ENCODE data around the gene TSPAN9.

TSPAN9 gene

DNA sequence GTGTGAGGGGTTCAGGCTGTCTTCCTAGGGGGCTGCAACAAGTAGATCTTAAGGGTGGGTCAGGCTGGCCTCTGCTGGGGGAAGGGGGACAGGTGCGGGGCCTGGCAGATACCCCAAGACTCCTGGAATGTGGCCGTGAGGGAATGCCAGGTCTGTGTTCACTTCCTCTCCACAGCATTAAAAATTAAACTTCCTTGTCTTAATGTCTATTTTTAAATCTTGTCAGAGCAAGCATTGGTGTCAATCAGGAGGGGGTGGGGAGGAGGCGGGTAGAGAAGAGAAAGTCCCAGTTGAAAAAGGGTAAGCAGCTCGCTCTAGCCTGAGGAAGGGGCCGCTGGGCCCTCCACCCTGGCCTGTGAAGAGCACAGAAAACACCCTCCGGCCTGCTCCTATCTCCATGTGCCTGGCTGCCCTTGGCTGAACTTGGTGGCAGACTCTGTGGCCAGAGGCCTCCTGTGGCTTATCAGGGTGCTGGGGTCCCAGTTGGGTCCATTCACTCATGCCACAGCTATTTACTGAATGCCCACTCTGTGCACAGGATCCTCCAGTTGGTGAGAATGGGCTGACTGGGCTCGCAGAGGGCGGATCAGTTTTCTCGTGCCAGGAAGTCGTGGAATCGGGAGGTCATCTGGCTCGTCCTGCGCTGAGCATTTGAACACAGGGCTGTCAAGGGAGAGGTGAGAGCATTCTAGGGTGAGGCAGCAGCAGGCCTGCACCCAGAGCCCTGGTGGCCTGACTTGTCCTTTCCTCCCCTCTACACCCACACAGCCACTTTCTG is 128.8 kb downstream of the TSPAN9 start:
- DNase-seq (ENCODE audit: low read depth, low spot score) = no peak

DNA sequence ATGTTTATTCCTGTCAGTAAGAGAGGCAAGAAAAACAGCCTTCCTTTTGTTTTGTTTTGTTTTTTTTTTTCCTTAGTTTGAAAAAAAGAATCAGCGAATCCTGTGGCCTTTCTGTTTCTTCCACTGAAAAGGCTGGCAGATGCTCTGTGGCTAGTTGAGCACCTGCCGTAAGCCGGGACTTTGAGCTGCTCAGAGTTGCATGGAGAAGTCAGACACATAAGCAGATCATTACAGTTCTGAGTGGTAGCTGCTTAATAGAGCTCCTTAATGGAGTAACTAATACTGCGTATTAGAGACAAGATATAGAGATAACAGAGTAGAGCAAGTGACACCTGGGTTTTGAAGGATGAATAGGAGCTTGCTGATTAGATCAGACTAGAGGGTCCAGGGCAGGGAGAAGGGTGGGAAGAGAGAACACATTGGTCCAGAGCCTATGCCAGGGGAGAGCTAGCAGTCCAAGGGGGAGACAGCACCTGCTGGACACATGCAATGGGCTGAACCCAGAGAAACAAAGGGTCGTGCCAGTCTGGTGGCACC is 129.4 kb downstream of the TSPAN9 start:
- no peak for DNase-seq (ENCODE audit: low read depth, low spot score)

DNA sequence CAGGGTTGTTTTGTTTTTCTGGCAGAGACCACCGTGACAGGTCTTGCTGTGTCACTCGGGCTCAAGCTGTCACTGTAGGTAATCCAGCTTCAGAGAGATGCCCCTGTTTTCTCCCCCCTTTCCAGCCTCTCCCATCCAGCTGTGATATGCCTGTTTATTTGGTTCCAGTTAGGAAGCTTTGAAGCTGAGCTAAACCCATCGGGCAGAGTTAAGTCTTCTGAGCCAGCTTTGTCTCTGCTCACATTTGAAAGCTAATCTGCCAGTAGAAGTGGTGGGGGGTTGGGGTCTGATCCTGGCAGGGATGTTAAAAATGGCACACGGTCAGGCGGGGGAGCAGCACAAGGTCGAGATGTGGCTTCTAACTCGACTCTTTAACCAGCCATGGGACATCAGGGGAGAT is 130.0 kb downstream of the TSPAN9 start:
- DNase-seq (ENCODE audit: low read depth, low spot score) = no peak

DNA sequence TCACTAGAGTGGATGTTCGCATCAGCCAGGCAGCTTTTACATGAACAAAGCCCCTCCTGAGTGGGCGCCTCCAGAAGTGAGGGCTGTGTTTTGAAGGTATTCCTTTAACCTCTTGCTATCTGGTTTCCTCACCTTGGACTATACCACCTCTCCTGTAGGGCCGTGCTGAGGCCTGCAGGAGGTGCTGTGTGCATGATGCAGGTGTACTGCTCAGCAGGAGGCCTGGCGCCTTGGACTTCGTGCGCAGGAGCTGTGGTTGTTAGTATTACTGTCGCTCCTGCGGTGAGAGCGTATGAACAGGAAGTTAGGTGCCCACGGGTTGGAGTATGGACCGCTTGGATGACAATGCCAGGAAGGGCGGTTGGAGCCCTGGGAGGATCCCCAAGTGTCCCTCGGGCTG is 130.7 kb downstream of the TSPAN9 start:
- DNase-seq (ENCODE audit: low read depth, low spot score) = no peak

DNA sequence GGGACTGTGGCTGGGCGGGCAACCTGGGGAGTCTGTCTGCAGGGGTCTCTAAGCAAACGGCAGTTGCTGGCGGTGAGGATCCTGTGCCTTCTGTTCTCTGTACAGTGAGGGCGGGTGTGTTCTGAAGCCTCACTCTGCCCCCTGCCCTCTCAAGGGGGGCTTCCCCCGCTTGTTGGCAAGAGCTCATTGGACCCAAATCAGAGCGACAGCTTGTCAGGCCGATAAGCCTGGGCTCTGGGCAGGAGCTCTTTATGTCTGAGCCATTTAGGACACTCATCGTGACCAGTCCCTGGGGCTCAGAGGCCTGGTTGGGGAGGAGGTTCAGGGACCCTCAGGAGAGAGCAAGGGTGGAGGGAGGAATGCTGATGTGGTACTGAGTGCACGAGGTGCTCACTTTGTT is 136.0 kb downstream of the TSPAN9 start:
- DNase-seq (ENCODE audit: low read depth, low spot score) = no peak

DNA sequence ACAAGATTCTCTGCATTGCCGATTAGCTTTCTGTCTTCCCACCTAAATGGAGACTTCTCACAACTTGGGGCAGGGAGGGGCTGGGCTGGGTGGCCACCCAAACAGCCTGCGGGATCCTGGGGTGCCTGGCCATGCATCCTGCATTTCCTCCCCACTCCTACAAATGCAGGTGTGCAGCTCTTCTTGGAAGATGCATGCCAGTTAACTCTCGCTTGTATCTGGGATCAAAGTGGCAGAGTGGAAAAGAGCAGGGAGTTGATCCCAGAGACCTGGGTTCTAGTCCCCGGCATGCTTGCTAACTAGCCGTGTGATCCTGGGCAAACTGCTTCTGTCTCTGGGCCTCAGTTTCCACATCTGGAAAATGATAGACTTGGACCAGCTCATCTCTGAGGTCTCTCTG is 136.6 kb downstream of the TSPAN9 start:
- DNase-seq (ENCODE audit: low read depth, low spot score) = no peak

DNA sequence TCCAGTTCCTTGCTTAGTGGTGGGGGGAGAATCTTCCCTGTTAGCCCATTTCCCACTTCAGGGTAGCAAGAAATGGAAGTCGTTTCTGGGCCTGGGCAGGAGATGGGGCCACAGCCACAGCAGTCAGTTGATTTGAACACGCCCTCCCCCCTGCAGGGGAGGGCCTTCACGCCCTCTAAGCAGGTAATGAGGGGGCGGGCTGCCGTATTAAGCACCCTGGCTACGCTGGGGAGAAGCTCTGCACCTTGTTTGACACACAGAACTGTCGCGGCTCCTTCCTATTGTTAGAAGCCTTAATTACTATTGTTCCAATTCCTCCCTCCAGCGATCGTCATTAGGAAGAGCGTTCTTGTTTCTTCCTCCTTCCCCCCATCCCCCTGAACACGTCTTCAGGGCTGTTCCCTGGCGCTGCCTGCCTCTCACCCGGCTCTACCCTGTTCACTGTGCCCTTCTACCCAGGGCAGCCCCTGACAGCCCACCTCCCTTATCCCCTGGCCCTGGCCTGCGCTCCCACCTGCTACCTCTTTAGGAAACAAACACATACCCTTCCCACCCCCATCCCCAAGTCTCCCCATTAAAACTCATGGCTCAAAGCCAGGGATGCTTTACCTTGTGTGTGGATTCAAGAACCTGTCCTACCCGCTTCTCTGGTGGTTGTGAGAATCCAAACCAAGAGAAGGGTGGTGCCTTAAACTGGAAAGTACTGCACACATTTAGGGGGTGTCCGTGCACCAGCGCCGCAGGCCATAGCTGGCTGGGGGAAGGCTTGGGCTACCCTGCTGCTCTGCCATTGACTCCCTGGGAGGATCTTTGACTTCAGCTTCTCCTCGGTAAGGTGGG is 137.6 kb downstream of the TSPAN9 start:
- DNase-seq (ENCODE audit: low read depth, low spot score) = no peak

DNA sequence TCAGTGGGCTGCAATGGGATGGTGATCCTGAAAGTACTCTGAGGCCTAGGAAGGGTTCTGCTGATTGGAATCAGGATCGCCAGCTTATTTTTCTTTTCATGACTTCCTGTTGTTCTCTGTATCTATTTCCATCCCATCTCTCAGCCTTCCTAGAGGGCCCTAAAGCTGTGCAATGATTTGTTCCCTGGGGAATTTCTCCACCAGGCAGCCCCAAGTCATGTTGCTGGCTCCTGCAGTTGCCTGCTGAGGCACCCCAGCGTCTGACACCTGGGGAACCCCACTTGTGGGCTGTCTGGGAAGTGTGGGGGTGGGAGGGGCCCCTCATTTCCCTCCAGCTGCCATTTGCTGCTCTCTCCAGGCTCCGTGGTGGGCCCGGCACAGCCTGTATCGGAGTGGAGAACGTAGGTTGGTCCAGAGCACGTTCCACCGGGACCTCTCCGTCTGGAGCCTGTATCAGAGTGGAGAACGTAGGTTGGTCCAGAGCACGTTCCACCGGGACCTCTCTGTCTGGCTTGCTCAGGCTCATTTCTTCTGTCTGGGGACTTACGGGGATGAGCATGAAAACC is 138.3 kb downstream of the TSPAN9 start:
- no peak for DNase-seq (ENCODE audit: low read depth, low spot score)

DNA sequence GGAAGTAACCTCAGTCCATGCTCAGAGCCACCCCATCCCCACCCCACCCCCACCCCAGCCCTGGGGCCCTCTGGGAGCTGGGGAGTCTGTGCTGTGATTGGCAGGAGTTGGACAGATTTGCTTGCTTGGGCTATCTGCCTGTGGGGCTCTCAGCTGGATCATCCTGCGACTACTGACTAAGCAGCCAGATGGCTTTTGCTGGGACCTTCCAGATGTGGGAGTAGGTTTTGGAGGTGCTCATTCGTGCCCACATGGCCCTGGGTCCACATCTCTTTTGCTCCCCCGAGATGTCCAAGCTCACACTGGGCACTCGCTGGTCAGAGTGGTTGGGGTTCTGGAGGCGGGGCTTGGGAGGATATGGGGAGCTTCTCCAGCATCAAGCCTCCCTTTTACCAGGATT is 138.9 kb downstream of the TSPAN9 start:
- no peak for DNase-seq (ENCODE audit: low read depth, low spot score)

DNA sequence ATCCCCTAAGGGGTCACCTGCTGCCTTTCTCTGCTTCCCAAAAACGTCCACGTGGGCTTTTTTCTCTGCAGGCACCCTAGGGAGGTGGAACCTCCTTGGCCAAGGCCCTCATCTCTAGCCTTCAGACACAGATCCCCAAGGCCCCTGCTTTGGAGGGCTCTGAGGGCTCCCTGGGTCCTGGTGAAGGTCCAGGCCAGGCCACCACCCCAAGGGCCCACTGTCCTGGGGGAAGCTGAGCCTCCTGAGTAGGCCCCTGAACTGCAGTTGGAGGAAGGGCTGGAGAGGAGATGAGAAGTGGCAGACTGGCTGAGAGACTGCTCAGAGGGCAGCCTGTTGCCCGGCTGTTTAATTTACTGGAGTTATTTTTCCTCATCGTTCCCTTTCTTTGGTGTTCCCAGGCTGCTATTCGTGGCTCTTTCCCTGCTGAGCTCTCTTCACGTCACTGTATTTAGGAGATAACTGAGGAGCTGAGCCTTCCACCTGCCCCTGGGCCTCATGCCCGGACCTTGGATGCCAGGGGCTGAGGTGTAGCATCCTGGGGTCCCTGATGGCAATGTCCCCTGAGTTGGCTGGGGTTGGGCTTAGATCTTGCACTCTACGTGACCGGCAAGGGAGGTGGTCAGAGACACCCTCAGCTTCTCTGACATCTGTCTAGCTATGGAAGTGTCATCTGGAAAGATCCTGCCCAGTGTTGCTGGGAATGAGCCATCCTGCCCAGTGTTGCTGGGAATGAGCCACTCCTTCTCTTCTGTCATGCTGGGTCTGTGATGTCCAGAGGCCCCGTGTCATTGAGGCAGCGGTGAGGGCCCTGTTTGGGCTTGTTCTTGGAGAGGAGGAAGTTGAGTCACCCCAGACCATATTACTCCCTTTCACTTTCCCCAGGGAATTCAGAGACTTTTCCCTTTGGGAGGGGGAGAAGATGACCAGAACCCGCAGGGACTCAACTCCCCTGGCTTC is 139.8 kb downstream of the TSPAN9 start:
- DNase-seq (ENCODE audit: low read depth, low spot score) = no peak

DNA sequence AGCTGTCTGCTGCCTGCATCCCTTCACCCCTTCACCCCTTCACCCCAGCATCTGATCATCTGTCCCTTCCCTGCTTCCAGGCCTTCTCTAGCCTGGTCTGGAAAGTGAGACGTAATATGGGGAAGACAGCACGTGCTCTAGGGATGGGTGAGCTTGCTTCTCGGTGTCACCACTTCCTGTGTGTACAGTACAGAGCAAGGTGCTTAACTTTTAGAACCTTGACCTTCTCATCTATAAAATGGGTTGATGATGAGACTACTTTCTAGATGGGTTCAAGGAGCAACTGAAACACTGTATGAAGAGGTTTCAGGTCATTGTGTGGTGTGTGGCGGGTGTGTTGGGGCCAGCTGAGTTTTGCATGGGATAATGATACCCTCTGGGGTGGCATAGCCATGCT is 140.5 kb downstream of the TSPAN9 start:
- DNase-seq (ENCODE audit: low read depth, low spot score) = no peak

DNA sequence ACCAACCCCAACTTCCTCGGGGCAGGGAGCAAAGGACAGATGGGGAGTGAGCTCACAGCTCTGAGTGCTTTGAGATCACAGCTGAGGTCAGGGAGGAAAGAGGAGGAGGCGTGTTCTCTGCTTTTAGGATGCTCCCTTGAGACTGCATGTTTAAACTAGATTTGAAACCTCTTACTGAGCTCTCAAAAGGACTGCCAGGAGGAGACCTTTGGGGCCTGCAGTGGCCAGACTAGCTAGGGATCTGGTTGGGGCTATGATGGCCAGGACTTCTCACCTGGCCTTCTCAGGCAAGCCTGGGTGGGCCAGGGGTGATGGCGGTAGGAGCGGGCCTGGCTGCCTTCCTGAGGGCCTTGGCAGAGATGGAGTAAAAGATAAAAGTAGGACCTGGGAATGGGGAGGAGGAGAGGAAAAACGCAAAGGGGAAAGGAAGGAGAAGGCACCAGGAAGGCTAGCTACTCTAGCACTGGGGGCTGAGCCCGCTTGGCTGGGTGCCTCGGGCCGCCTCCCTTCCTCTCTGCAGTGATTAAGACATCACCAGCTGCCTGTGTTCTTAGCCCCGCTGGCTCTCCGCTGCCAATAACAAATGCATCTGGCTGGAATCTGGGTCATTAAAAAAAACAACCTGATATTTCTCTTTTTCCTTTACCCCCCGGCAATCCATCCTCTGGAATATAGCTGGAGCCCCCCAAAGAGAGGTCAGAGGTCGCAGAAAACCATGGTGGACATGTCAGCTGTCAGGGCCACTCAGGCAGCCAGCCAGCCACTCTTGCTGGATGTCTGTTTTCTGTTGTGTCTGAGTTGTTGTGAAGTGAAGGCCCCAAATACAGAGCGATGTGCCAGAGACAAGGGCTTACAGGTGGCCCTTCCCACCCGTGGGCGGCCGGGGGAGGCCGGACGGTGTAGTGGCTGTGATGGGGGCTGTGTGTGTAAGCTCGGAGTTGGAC is 141.3 kb downstream of the TSPAN9 start:
- DNase-seq (ENCODE audit: low read depth, low spot score) = no peak

DNA sequence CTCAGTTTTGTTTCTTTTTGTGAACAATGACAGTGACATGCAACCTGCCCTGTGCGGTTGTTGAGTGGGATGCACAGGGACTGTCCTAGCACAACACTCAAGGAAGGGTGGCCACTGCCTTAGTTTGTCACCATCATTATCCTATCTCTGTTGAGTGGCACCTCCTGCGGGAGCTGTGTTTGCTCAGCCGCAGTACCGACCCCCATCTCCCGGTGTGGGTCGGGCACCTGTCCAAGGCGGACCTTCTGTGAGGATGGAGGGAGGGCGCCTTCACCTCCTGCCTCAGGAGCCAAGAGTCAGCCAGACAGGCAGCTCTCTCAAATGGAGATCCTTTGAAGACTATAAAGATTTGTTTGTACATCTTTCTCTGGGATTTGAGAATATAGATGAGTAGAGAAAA is 142.1 kb downstream of the TSPAN9 start:
- DNase-seq (ENCODE audit: low read depth, low spot score) = no peak

DNA sequence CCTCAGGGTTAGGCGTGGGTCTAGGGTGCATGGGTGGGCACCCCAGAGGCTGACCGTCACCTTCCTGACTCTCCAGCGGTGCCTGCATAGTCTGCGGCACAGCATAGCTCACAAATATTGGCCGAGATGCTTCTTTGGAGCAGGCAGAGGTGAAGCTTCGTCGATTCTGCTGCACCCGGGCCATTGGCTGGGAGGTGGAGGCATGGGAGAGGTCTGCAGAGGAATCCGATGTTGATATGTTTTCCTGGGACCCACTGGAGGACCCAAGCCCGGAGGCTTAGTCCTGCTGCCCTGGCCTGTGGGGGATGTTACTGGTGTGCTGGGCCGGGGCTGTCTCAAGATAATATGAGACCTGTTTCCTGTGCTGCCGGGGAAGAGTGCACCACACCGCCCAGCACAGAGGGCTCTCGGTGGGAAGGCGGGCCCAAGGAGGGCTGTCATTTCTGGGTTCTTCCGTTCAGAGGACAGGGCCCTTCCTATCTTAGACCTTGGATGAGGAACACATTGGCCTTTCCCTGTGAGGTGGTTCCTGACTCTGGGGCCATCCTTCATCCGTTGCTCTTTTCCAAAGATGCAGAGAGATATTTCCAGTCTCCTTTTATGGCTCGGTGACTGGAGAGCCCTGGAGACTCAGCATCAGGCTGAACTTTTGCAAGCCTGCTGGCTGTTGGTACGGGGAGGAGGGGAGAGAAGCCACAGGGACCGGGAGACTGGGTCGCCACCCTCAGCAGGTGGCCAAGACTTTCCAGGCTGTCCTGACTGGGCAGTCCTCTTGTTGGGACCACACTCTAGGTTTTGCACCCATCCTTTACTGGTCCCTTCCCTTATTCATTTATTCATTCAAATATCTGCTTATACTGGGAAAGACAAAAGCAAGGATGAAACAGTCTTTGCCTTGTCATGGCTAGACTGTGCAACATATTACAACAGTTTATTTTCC is 143.5 kb downstream of the TSPAN9 start:
- no peak for DNase-seq (ENCODE audit: low read depth, low spot score)

DNA sequence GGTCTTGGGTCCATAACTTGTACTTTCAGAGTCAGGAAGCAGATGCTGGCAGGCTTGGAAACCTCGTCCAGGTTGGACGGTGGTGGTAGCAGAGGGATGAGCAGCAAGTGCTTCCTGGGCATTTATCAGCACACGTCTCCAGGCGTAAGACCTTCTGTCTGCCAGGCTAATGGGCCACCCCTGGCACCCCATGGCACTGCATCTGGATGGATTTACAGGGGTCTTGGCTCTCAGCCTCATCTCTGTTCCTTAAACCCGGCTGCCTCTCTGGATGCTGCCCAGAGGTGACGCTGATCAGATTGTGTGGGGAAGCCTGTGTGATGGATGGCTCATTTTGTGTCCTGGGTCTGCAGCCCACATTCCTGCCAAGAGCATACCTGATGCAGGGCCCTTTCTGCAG is 145.1 kb downstream of the TSPAN9 start:
- DNase-seq (ENCODE audit: low read depth, low spot score) = no peak

DNA sequence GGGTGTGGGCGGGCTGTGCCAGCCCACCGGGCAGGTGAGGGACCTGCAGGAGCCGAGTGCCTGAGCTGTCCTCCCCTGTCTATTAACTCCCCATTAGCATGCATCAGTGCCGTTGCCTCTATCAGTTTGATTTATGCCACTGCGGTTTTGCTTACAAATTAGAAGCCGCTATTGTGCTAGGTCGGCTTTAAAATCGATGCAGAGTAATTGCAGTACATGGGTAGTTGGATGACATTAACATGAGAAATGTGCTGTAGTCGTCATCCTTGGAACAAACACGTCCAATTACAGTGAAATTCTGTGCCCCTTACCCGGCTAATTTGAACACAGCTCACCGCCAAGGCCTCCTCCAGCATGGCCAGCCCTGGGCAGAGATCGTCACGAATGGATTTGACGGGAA is 145.8 kb downstream of the TSPAN9 start:
- no peak for DNase-seq (ENCODE audit: low read depth, low spot score)

DNA sequence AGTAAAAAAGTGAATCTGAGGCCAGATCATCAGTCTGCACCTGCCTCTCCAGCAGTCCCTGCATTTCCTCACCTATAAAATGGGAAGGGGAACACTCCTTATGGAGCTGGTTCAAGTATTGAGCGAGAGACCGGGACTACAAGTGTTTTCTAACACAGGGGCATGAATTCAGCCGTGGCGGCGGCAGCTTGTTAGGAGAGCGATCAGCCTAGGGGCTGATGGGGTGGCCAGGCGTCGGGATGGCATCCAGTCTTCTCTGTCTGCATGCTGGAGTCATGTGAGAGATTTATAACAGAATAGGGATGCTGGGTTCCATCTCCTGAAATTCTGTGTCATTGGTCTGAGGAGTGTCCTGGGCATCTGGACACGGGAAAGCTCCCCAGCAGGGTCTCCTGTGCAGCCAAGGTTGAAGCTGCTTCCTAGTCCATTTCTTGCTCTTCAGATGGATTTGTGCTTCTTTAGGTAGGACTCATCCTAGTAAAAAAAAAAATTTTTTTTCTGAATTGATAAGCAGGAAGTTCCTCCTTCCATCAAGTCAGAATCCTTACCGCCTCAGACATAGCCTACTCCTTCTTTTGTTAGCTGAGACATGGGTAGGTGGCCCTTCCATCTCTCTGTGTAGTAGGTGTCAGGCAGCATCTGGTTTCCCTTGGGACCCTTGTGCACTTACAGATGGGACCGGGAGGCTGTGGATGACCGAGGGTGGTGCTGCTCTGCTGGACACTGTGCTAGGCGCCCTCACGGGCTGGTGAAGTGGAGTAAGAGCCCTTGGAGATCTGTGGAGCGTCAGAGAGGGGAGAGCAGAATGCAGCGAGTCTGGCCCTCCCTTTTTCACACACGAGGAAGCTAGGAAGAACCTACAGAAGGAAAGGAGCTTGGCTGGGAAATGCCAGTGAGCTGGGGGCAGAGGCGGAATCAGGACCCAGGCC is 146.7 kb downstream of the TSPAN9 start:
- DNase-seq (ENCODE audit: low read depth, low spot score) = no peak

DNA sequence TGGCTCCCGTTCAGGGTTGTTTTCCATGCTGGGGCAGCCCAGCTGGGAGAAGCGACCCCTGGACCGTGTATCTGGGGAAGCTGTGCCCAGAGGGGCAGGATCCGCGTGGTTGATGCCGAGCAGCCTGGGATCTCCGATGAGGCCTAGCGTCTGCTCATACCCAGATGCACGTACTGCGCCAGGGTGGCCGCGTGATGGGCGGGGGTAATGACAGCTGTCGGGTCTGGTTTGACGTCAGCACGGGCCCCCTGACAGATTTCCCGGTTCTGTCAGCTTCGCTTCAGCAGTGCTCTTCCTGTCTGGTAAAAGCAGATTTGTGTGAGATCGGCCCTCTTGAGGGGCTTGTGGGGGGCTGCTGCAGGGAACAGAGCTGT is 147.3 kb downstream of the TSPAN9 start:
- no peak for DNase-seq (ENCODE audit: low read depth, low spot score)

Data from activated CD4-positive, CD25-positive, alpha-beta regulatory T cell treated with anti-CD3 and anti-CD28 coated beads, Interleukin-2, amount 50 U/mL, for 16 hours (primary cell).